ENCODE results near the gene PRDX5.

PRDX5 gene

GRCh38 chr11:64290352-64291261, 27.3 kb upstream of the PRDX5 start:
- no peak for DNase-seq (ENCODE audit: low spot score)

GRCh38 chr11:64291262-64291751, 26.6 kb upstream of the PRDX5 start, which contains the start of gene KCNK4:
Gene KCNK4 (plus strand): TSS chr11:64291302. CDS start chr11:64293019, 1,717 bp downstream.
- DNase-seq (ENCODE audit: low spot score) = no peak

- no peak for DNase-seq (ENCODE audit: low spot score)
These were observed 26.0 kb upstream of the PRDX5 start for GRCh38 chr11:64291752-64292459.

GRCh38 chr11:64292460-64293254, 25.3 kb upstream of the PRDX5 start:
- no peak for DNase-seq (ENCODE audit: low spot score)

- no peak for DNase-seq (ENCODE audit: low spot score)
These were observed 23.1 kb upstream of the PRDX5 start for GRCh38 chr11:64294774-64295173.

GRCh38 chr11:64295760-64296159, 22.2 kb upstream of the PRDX5 start:
- no peak for DNase-seq (ENCODE audit: low spot score)

- DNase-seq (ENCODE audit: low spot score) = no peak
These were observed 21.7 kb upstream of the PRDX5 start for GRCh38 chr11:64296236-64296635.

GRCh38 chr11:64296830-64297698, 20.9 kb upstream of the PRDX5 start:
- no peak for DNase-seq (ENCODE audit: low spot score)

- no peak for DNase-seq (ENCODE audit: low spot score)
These were observed 20.1 kb upstream of the PRDX5 start for GRCh38 chr11:64297699-64298358.

- DNase-seq (ENCODE audit: low spot score) = peak; percentile 78
These were observed 18.7 kb upstream of the PRDX5 start for GRCh38 chr11:64298966-64299846.

GRCh38 chr11:64299847-64300648, 17.9 kb upstream of the PRDX5 start, which contains the start of gene CATSPERZ:
Gene CATSPERZ (plus strand): TSS chr11:64300358. CDS start chr11:64300411, 53 bp downstream.
- no peak for DNase-seq (ENCODE audit: low spot score)

GRCh38 chr11:64303109-64304031, 14.6 kb upstream of the PRDX5 start:
- DNase-seq (ENCODE audit: low spot score) = no peak

GRCh38 chr11:64304032-64304315, 13.9 kb upstream of the PRDX5 start:
- peak; percentile 26 for DNase-seq (ENCODE audit: low spot score)

GRCh38 chr11:64304316-64305072, 13.4 kb upstream of the PRDX5 start:
- DNase-seq (ENCODE audit: low spot score) = peak; percentile 88

GRCh38 chr11:64305075-64305690, 12.7 kb upstream of the PRDX5 start, which contains the start of gene ESRRA:
Gene ESRRA (plus strand): TSS chr11:64305524. CDS start chr11:64307180, 1,656 bp downstream.
- peak; percentile 98 for DNase-seq (ENCODE audit: low spot score)
